HG03354 (cell line): ENCODE data around the gene GREB1L.
A peak's percentile ranks its signal among the peaks of the same experiment; 100 is the strongest.

Experiments used
- ATAC-seq: cut with Tn5 transposase; IDR thresholded peaks from one replicate; pipeline ENCODE4 v1.9.1; 2021; ENCODE audit warnings: mild to moderate bottlenecking; ENCODE audit not compliant: unreplicated experiment, poor library complexity, severe bottlenecking

The GREB1L gene

DNA sequence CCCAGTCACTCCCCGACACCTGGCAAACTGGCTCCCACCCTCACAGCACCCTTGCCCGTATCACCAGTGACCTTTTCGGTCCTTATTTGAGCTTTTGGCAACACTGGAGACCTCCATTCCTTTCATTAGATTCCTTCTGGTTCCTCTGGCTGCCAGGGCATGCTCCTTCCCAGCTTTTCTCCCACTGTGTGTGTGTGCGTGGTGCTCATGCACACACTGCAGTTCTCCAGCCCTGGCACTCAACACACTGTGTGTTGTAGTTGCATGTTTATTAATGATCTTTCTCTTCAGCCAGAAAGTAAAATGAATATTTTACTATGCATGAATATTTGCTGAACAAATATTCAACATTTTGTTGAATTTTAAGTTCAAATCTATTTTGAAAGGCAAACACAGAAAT, 219.4 kb downstream of the GREB1L start:
- no peak for ATAC-seq

DNA sequence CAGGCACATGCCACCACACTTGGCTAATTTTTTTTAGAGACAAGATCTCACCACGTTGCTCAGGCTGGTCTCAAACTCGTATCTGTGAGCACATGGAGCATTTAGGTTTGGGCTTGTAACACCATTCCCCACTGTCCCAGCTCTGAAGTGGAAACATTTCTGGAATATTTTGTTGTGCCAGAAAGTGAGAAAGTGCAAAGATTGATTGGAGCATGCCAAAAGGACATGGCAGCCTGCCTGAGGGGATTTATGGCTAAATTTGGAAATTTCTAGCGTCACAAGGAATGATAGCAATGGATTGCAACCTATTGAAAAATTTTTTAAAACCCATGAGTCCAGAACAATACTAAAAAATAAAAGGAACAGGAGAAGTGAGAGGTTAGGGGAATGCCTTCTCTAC, 221.7 kb downstream of the GREB1L start:
- ATAC-seq, result no peak

DNA sequence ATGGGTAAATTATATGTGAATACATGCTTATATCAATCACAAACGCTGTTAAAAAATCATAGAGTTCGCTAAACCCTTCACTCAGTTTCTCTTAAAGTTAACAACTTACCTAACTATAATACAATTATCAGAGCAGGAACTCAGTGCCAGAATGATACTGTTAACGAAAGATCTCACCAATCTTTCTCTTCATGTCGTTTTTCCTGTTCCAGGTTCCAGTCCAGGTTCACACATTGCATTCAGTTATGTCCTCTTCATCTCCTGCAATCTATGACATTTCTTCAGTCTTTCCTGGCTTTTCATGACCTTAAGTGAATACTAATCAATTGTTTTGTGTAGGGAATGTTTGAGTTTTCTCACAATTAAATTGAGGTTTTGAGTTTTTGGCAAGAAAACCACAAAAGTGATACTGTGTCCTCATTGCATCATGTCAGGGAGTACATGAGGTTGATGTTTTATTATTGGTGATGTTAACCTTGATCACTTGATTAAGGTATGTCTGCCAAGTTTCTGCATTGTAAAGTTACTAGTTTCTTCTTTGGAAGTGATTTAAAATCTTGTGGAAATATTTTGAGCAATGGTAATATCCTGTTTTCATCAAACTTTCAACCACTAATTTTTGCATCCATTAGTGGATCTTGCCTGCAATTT, 226.6 kb downstream of the GREB1L start:
- ATAC-seq, result no peak

DNA sequence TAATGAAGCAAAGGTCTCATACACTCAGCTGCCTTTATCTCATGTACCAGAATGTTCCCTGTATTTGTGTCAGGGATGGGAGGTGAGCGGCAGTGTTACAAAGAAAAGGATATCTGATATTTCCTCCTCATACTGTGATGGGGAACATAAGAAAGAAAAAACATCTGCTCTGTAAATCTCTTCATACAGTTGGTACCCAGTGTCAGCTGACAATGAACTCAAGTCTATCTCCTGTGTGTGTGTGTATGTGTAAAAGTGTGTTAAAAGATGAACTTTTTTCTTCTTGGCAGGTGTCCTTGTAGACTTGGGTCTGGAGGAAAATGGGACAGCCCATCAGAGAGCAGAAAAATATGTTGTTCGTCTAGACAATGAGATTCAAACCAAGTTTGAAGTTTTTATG, 230.7 kb downstream of the GREB1L start:
- no peak for ATAC-seq

DNA sequence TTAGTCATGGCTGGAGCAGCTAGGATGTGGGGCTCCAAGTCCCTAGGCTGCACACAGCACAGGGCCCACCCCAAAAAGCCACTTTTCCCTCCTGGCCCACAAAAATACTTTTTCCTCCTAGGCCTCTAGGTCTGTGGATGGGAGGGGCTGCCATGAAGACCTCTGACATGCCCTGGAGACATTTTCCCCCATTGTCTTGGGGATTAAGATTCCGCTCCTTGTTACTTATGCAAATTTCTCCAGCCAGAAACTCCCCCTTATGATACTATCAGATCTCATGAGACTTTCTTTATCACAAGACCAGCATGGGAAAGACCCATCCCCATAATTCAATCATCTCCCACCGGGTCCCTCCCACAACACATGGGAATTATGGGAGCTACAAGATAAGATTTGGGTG, 232.6 kb downstream of the GREB1L start:
- ATAC-seq, result no peak

DNA sequence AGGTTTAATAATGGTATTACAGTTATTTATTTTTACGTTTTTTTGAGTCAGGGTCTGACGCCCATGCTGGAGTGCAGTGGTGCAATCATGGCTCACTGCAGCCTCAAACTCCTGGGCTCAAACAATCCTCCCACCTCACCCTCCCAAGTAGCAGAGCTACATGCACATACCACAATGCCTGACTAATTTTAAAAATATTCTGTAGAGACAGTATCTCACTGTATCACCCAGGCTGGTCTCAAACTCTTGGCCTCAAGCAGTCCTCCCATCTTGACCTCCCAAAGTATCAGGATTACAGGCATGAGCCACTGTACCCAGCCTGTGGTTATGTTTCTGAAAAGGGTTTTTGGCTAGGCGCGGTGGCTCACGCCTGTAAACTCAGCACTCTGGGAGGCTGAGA, 237.7 kb downstream of the GREB1L start:
- ATAC-seq, result no peak

DNA sequence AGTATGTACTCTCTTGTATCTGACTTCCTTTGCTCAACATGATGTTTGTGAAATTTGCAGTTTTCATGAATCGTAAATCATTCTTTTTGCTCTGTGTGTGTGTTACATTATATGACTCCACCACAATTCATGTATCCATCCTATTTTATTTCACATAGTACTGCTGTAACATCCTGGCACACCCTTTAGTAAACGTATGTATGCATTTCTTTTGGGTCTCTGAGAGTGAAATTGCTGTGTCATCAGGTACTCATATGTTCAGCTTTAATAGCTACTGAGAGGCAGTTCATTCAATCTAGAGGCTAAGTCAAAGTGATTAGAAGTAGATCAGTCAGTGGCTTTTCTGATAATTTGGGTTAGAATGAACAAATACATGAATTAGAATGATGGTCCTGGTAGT, 239.7 kb downstream of the GREB1L start:
- ATAC-seq, result no peak

DNA sequence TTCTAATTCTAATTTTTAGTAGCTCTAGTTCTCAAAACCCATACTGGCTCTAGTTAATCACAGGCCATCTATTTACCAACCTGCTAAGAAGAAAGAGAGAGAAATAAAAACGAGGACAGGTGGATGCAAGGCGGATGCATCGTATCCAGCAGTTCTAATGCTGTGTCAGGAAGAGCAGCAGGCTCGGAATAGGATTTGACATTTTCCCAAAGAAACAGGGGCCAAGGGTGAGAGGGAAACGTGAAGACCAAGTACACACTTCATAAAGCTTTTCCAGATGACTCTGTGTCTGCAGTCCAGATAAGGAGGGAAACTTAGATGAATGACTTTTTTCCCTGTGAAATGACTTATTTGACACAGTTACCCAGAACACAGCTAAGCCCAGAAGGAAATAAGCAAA, 241.0 kb downstream of the GREB1L start:
- no peak for ATAC-seq

DNA sequence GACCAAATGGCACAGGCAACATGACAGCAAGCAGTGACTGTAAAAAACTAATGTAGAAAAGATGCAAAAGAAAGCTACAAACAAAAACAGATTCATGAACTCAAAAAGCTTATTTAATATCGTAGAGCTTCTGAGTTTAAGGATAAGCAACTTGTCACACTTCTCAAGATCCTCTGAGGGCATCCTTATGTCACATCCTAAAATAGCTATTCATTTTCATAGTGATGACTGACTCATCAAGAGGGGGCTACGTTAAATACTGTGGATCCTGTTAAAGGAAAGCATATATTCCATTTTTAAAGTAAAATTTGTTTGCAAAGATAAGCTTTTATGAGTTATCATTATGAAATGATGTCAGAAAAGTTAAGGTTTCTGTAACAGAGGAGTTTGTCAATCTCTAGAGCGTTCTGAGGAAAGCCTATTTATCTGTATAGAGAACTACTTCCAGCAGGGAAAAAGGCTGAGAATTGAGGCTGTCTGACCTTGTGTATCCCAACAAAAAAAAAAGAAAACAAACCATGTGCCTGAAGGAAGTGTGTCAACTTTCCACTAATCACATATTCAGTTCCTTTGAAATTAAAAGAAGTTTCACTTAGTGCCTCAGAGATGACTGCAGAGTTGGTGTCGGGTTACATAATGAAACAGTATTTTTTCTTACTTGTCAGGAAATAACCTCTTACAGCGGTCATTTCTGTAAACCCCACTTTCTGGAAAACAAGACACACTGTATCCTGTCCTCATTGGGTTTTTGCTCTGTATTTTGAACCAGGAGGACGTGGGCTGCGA, 243.0 kb downstream of the GREB1L start:
- ATAC-seq, result no peak

DNA sequence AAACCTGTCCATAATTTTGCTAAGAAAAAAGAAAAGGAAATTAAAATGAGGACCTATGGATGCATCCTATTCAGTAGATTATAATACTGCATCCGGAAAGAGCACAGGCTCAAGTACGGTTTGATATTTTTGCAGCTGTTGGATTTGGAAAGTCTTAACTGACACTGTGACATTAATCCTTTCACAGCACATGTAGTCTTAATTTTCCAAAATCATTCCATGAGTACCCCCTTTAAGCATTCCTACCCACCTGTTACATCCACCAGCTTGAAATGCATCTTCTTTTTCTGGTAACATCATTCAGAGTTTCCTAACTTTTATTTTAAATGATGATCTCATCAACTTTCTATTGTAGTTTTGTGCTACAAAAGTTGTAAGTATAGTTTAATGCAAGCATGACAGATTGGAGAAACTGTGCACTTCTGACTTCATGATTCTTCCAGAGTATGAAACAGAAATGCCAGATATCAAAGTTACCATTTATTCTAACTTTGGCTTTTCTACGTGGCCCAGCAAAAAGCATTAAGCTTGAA, 244.9 kb downstream of the GREB1L start:
- ATAC-seq, result no peak

DNA sequence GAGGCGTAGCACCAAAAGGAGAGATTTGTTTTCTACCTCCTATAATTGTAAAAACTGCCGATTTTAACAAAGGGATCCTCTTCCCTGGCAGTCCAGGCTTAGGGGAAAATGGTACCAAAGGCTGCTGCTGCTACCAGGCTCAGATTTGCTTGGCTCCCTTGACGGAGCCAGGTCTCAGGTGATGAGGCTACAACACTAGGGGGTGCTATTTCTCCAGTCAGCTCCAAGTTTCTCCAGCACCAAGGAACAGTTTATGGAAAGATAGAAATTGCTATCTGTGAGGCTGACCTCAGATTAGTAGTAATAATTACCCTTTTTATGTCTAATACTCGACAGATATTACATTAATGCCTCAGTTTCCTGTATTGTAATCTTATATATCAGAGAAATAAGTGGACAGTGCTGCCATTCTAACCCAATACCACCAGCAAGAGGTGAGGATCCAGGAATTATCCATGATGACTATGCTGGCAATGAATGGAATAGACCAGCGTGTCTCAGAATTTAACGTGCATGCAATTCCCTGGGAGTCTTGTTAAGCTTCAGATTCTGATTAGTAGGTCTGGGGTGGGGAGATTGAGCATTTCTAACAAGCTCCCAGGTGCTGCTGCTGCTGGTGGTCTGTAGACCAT, 247.2 kb downstream of the GREB1L start:
- ATAC-seq, result peak; percentile 59

DNA sequence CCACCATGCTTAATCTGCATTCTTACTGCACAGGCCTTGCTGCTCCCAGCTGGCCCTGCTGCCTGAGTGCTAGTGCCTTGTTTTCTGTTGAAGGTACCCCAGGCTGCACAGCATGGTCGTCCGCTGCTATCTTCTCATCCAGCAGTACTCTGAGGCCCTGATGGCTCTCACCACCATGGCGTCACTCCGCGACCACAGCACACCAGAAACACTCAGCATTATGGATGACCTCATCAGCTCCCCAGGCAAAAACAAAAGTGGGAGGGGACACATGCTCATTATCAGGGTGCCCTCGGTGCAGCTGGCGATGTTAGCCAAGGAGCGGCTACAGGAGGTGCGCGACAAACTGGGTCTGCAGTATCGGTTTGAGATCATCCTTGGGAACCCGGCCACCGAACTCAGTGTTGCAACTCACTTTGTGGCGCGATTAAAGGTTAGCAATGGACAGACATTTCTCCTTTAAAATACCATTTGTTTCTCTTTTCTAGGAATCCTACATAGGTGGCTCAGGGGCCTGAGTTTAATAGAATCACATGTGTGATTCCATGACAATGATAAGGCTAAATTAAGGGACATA, 248.0 kb downstream of the GREB1L start:
- no peak for ATAC-seq

DNA sequence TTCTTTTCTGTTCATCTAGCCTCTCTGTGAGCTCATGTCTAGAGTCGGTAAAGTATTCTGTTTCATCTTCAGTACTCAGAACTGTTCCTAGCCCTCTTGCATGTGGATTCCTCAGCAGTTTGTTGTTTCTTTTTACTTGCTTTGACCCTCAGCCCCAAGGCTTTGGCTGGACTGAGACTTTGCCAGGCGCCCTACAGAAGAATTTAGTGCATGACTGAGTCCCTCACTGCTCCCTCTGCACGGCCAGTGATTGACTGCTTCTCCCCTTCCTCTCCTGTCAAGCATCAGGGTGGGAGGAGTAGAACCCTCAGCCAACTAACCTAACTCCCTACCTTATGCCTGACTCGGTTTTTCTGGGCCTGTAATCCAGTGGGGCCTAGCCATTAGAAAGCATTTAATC, 248.7 kb downstream of the GREB1L start:
- ATAC-seq, result no peak

DNA sequence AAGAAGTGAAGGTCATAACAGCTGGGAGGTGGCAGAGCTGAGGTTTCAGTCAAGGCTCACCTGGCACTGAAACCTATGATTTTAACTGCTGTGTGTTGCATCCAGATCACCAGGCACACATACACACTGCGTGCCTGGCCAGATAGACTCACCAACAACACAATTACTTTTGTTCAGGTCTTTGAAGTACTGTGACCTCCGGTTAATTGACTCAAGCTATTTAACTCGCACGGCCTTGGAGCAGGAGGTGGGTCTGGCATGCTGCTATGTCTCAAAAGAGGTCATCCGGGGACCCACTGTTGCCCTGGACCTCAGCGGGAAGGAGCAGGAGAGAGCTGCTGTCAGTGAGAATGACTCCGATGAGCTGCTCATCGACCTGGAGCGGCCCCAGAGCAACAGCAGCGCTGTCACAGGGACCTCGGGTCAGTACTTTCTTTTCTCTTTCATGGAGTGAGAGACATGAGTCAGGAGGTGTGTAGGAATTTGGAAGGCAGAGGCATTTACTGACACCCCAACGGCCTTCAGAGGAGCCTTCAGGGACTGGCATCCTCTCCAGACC, 254.3 kb downstream of the GREB1L start:
- ATAC-seq, result no peak

DNA sequence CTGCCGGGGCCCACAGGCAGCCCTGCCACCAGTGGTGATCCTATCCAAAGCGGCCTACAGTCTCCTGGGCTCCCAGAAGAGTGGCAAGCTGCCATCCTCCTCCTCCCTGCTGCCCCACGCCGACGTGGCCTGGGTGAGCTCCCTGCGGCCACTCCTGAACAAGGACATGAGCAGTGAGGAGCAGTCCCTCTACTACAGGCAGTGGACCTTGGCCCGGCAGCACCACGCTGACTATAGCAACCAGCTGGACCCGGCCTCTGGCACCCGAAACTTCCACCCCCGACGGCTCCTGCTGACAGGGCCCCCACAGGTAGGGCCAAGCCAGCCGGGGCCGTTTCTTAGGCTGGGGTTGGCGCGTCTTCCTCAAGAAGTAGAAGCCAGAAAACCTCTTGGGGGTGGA, 258.0 kb downstream of the GREB1L start:
- no peak for ATAC-seq

DNA sequence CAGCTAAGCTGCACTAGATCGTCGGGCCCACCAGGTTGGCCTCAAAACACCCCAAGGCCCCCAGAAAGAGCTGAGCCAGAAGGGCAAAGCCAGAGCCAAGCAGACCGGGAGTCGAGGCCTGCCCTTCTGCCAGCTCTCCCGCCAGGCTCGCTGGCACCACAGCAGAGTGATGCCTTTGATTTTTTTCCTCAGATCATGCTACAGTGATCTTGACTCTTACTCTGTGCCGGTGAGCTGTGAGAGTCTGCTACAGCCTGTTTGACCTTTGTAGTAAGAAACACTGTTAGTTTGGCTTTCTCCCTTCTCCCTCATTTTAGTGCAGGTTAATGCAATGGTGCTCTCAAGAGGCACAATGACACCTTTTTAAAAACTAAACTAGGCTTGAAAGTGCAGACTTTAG, 260.6 kb downstream of the GREB1L start:
- no peak for ATAC-seq

DNA sequence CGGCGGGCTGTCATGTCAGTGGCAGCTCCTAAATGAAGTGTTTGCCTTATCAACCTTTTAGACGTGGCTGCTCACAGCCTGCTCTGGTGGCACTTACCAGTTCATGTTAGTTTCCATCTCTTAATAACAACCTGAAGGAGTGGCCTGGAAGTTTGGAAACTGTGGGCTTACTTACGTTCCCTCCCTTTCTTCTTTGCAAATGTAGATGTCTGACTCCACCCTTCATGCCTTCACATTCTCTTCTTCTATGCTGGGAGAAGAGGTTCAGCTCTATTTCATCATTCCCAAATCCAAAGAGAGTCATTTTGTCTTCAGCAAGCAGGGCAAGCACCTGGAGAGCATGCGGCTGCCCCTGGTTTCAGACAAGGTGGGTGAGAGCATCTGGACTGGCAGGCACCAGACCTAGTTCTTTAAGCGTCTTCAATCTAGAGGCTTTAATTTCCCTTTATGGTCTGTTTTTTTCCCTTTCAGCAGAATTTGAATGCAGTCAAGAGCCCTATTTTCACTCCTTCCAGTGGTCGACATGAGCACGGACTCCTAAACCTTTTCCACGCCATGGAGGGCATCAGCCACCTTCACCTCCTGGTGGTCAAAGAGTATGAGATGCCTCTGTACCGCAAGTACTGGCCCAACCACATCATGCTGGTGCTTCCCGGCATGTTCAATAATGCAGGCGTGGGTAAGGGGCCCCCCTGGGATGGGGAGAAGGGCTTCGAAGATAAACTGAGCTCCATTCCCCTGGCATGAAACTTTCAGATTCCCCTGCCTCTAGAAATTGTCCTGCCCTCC, 266.1 kb downstream of the GREB1L start:
- ATAC-seq, result no peak

DNA sequence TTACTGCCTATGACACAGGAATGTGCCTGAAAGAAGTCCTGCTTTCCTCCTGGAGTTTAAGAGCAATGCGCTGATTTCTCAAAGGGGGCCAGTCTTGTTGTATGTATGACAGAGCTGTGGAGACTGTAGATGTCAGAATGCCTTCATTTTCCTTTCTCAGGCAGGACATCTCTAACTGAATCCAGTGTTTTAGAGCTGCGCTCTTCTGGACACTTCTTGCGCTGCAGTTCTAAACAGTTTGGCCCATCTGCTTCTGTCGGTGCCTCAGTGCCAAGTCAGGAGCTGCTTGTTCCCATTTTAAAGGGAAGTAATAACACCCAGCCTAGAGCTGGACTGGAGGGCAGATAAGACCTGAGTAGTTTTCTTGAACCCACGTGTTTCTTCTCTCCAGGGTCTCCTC, 267.0 kb downstream of the GREB1L start:
- no peak for ATAC-seq

DNA sequence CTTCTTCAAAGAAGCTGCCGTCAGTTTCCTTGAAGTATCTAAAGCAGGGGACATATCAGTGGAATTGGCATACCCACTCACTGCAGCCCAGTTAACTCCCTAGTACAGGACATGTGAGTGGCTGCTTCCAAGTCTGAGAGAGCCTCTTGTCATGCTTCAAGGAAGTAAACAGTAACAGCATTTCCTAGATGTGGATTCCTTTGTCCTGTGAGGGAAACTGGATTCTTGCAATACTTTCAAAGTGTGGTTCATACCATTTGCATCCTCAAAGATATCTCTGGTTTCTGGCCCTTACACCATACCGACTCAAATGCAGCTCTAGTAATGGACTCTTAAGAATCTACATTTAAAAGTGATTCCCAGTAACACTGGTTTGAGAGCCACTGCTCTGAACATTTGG, 271.3 kb downstream of the GREB1L start:
- ATAC-seq, result no peak

DNA sequence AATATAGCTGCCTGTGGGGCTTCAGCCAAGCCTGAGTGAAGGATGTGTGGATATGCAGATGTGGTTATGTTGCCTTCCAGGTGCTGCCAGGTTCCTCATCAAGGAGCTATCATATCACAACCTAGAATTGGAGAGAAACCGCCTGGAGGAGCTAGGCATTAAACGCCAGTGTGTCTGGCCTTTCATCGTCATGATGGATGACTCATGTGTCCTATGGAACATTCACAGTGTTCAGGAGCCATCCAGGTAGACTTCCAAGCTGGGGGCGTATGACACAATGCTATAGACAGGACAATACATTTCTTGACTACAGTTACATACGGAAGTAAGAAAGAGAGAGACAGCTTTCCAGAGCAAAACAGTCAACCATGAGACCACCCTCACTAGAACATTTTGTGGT, 271.7 kb downstream of the GREB1L start:
- no peak for ATAC-seq
